Sigmoid colon (tissue), 3 donors: Measurements from ENCODE around the gene ECSCR.
"Not testable (repeated sequence)": the region's sequence is repeated elsewhere in the genome, so short reads cannot be mapped to it uniquely, and the experiment has no call there.

Experiments used
- CTCF ChIP-seq, 4 experiments: fragments of 450-650 bp in 3 of 4; fragments of 200-600 bp in 1 of 4; IDR thresholded peaks; one replicate each; pipeline ENCODE4 v1.5.1; 2016 to 2019; ENCODE audit warnings: antibody characterized with exemption in 4 of 4, mild to moderate bottlenecking in 3 of 4, moderate library complexity in 2 of 4
- POLR2A ChIP-seq, 2 donors: fragments of 450-650 bp; IDR thresholded peaks; one replicate each; pipeline ENCODE4 v1.6.1; 2016; ENCODE audit warnings: antibody characterized with exemption in 2 of 2, mild to moderate bottlenecking in 2 of 2, moderate library complexity in 2 of 2

- TF ChIP-seq CTCF, POLR2A (IDR thresholded peaks at IDR 0.05): not testable (repeated sequence)
These were observed 20.3 kb upstream of the ECSCR start for GRCh38 chr5:139482890-139483208.
